ENCODE results near the gene INTS11. TPM values are rescaled to one million over a fixed set of nuclear protein-coding genes. Genes with fewer than 3 reads are reported as not detected.

INTS11 gene
- total and polyA plus RNA-seq, 2 of the 8 experiments (the other 6 are each of a cell fraction or from before 2014, with no cell fraction given) = 113 to 243 TPM

DNA sequence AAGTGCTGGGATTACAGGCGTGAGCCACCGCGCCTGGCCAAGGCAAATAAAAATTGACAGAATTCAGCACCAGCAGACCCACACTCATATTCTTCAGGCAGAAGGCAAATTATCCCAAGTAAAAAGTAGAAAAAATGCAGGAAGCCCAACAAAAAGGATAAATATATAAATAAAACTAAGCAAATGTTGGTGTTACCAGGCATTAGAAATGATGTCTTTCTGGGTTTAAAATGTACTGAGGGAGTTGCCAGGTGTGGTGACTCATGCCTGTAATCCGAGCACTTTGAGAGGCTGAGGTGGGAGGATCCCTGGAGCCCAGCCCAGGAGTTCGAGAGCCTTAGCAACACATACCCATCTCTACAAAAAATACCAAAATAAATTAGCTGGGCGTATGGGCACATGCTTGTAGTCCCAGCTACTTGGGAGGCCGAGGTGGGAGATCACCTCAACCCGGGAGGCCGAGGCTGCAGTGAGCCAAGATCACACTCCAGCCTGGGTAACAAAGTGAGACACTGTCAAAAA is 6.3 kb downstream of the INTS11 start:
- Histone ChIP-seq H4K8ac (ENCODE audit: extremely low read depth, insufficient read depth, low read length) (no peak overlapping the region), H2AK5ac (ENCODE audit: low read depth, low read length) (no peak overlapping the region), H4K5ac (ENCODE audit: insufficient read length, low read depth, low read length) (no peak overlapping the region), H3K4ac (replicated peaks; ENCODE audit: insufficient read length, low read depth, low read length) (no peak overlapping the region), H2BK12ac (ENCODE audit: low read depth, low read length) (no peak overlapping the region), H2BK120ac (replicated peaks; ENCODE audit: low read depth, low read length) (no peak overlapping the region), H3K9me3 (ENCODE audit: insufficient read depth in 2 of 2, low read depth in 1 of 2, low read length in 1 of 2) (no peaks in the 10 kb centered on the region), H3K14ac (ENCODE audit: insufficient read length) (no peak overlapping the region), H2BK20ac (ENCODE audit: low read length) (no peak overlapping the region), H2AFZ (ENCODE audit: low read length) (no peak overlapping the region), H3K4me3 (ENCODE audit: extremely low read depth in 1 of 4, insufficient read depth in 2 of 4, low read depth in 3 of 4, low read length in 4 of 4) (no peak overlapping the region), H3K56ac (replicated peaks; ENCODE audit: insufficient read length, low read depth, low read length) (no peak overlapping the region), H3K27ac (ENCODE audit: low read depth, low read length) (no peak overlapping the region), H3K4me2 (ENCODE audit: insufficient read depth in 1 of 2, low read depth in 2 of 2, low read length in 2 of 2) (no peak overlapping the region), H3K79me2 (ENCODE audit: control insufficient read depth in 1 of 2, insufficient read depth in 2 of 2, low read length in 2 of 2) (peaks cover 9 to 41% of the 10 kb centered on the region in 2 experiments; a peak in 3 of 4 replicates), H3K4me1 (replicated peaks in 1 of 4; ENCODE audit: control insufficient read depth in 3 of 4, insufficient read depth in 4 of 4, low read length in 3 of 4) (peaks cover 0 to 15% (median 4%) of the 10 kb centered on the region in 4 experiments; a peak in 6 of 7 replicates), H3K18ac (ENCODE audit: extremely low read depth, low read length) (no peak overlapping the region), H3K27me3 (replicated peaks in 1 of 4; ENCODE audit: control insufficient read depth in 3 of 4, extremely low read depth in 1 of 4, insufficient read depth in 3 of 4, low read length in 3 of 4) (no peaks in the 10 kb centered on the region), H3K23me2 (ENCODE audit: low read depth, low read length) (no peaks in the 10 kb centered on the region), H3K23ac (ENCODE audit: insufficient read length) (no peak overlapping the region), H3K9ac (replicated peaks in 1 of 4; ENCODE audit: extremely low read depth in 1 of 4, low read depth in 3 of 4, low read length in 3 of 4) (no peak overlapping the region), H2BK15ac (ENCODE audit: low read length) (no peak overlapping the region), H2BK5ac (ENCODE audit: low read depth, low read length) (no peak overlapping the region), H4K91ac (replicated peaks; ENCODE audit: insufficient read length, low read length) (no peak overlapping the region), H3K36me3 (ENCODE audit: control insufficient read depth in 2 of 4, insufficient read depth in 4 of 4, low read length in 3 of 4) (peaks cover 12 to 34% (median 21%) of the 10 kb centered on the region in 4 experiments), H4K20me1 (replicated peaks in 1 of 2; ENCODE audit: control insufficient read depth in 1 of 2, insufficient read depth in 2 of 2, low read length in 2 of 2) (peaks cover 23 to 36% of the 10 kb centered on the region in 2 experiments), H3K79me1 (ENCODE audit: low read depth, low read length) (peaks cover 31% of the 10 kb centered on the region)
- no peak for DNase-seq (ENCODE audit: low read depth in 1 of 2, low spot score in 2 of 2)
- TF ChIP-seq RFX5 (IDR thresholded peaks at IDR 0.05; ENCODE audit: borderline replicate concordance, low read depth, low read length) (no peak), KDM5A (IDR thresholded peaks at IDR 0.05; ENCODE audit: low read length) (no peak), JUND (IDR thresholded peaks at IDR 0.05; ENCODE audit: low read length) (peak; percentile 69), TAF1 (IDR thresholded peaks at IDR 0.05; ENCODE audit: low read depth, low read length) (no peak), EGR1 (IDR thresholded peaks at IDR 0.05; ENCODE audit: borderline replicate concordance, low read depth, low read length) (no peak)
- 88% methylated on average over 9 of the region's 9 CpGs; no CpG with 5 or more reads in 1 of the 2 experiments for WGBS, 2 experiments (ENCODE audit: extremely low coverage in 1 of 2, insufficient coverage in 1 of 2, insufficient read length in 1 of 2, insufficient replicate concordance in 2 of 2, low coverage in 1 of 2, low lambda C conversion rate in 2 of 2, missing lambda C conversion rate in 1 of 2)
- FAIRE-seq = no peak
- ChIA-PET CTCF (ENCODE audit: partially characterized antibody) (interaction anchor here (0.6 to 1.0 kb wide), 2 partner anchors 24 to 28 kb away, joined by 3 read pairs; no protein-coding TSS in a partner anchor), POLR2A (ENCODE audit: partially characterized antibody) (interaction anchor here (1.1 to 10.1 kb wide), 4 partner anchors 8 to 30 kb away, joined by 3 to 134 read pairs (median 5); partner anchors contain the start of gene TAS1R3)

Measured in H1 (cell line).